Measurements from ENCODE around the gene NTPCR. TPM values are rescaled to one million over a fixed set of nuclear protein-coding genes. Genes with fewer than 3 reads are reported as not detected.
A peak's percentile ranks its signal among the peaks of the same experiment; 100 is the strongest.

The NTPCR gene
- total RNA-seq, 1 donor from 2014 or later = 19.2 TPM

DNA sequence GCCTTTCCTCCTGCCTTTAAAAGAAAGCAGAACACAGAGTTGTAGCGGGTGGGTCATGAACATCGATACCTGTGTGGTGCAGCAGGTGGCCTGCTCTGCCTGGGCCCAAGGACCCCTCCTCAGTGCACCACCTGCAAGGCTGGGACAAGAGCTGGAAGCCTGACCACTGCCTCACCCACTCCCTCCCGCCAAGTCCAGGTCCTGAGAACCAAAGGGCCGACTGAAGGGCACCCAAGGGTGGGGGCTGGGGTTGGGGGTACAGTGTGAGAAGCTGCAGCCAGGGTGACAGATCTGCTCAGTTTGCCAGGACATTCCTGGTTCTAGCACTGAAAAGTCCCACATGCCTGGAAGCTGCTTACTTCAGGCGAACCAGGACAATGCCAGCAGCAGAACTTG is 36.1 kb downstream of the NTPCR start:
- DNase-seq (ENCODE audit: extremely low spot score in 2 of 2) = peak in 1 of 2 donors; percentile 58
- H3K4me1 ChIP-seq = no peaks in the 10 kb centered on the region
- TF ChIP-seq POLR2AphosphoS5 (IDR thresholded peaks at IDR 0.05; ENCODE audit: insufficient read depth in 1 of 2, low read depth in 1 of 2) (no peak), POLR2A (IDR thresholded peaks at IDR 0.05) (no peak)
- TF ChIP-seq, protein P1, sequence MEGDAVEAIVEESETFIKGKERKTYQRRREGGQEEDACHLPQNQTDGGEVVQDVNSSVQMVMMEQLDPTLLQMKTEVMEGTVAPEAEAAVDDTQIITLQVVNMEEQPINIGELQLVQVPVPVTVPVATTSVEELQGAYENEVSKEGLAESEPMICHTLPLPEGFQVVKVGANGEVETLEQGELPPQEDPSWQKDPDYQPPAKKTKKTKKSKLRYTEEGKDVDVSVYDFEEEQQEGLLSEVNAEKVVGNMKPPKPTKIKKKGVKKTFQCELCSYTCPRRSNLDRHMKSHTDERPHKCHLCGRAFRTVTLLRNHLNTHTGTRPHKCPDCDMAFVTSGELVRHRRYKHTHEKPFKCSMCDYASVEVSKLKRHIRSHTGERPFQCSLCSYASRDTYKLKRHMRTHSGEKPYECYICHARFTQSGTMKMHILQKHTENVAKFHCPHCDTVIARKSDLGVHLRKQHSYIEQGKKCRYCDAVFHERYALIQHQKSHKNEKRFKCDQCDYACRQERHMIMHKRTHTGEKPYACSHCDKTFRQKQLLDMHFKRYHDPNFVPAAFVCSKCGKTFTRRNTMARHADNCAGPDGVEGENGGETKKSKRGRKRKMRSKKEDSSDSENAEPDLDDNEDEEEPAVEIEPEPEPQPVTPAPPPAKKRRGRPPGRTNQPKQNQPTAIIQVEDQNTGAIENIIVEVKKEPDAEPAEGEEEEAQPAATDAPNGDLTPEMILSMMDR (IDR thresholded peaks at IDR 0.05) = no peak
- H3K27ac ChIP-seq = no peak overlapping the region
- intact Hi-C loops (cut with DNase I) = no loop called here
- H3K27me3 ChIP-seq = no peaks in the 10 kb centered on the region
- H3K36me3 ChIP-seq = no peaks in the 10 kb centered on the region
- H3K4me3 ChIP-seq = no peak overlapping the region
- H3K9me3 ChIP-seq = no peaks in the 10 kb centered on the region

DNA sequence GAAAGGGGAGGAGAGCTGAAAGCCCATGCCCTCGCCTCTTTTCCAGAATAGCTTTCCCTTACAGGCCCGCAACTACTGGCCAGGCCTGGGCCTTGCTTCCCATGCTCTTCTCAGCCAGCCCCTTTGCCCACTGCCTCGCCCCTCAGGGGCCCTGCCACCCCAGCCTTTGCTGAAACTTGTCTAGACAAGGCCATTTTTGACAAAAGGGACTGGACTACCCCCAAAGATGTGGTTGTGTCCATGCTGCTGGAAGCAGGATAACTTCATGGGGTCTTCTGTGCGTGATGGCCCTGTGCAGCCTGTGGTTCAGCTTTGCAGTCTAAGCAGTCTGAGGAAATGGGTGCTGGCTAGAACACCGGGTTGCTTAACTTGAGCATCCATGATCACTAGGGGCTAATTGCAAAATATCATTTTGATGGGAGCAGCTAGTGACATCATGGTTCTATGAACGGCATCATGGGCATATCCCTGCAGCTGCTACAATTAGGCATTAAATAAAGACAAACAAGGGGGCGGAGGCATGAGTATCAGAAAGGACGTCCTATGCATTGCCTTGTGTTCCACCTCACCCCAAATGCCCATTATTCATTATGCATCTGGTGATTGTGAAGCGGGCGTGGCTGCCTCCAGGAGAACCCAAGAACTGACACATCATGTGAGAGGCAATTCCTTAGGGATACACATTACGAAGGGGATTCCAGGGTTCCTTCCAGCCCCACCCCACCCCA is 36.8 kb downstream of the NTPCR start:
- Histone ChIP-seq H3K9me3 (no peaks in the 10 kb centered on the region), H3K4me3 (no peak overlapping the region), H3K27ac (no peak overlapping the region), H3K4me1 (no peaks in the 10 kb centered on the region), H3K36me3 (no peaks in the 10 kb centered on the region), H3K27me3 (no peaks in the 10 kb centered on the region)
- TF ChIP-seq POLR2A (IDR thresholded peaks at IDR 0.05) (no peak), POLR2AphosphoS5 (IDR thresholded peaks at IDR 0.05; ENCODE audit: insufficient read depth in 1 of 2, low read depth in 1 of 2) (no peak)
- TF ChIP-seq, protein P1 (IDR thresholded peaks at IDR 0.05) = no peak
- intact Hi-C loops (cut with DNase I) = no loop called here
- no peak for DNase-seq (ENCODE audit: extremely low spot score in 2 of 2)

DNA sequence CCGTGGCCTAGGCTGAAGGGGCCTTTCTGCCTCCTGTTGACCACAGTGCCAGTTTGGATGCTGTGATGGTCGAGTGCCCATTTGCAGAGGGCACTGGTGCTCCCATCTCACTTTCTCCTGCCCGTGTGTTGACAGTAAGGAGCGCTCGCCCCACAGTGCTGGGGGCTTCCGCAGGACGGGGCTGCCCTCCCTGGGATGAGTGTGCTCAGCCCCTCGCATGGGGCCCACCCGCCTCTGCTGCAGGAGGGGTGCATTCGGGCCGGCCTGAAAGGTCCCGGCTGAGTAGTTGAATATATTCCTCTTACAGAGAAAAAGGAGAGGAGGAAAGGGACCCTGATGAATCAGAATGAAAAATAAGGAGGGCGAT is 37.3 kb downstream of the NTPCR start:
- Histone ChIP-seq H3K36me3 (no peaks in the 10 kb centered on the region), H3K9me3 (no peaks in the 10 kb centered on the region), H3K4me1 (no peaks in the 10 kb centered on the region), H3K27me3 (no peaks in the 10 kb centered on the region), H3K27ac (no peak overlapping the region), H3K4me3 (no peak overlapping the region)
- DNase-seq (ENCODE audit: extremely low spot score in 2 of 2) = no peak
- no peak for TF ChIP-seq POLR2A (IDR thresholded peaks at IDR 0.05)
- TF ChIP-seq POLR2AphosphoS5 (IDR thresholded peaks at IDR 0.05; ENCODE audit: insufficient read depth in 1 of 2, low read depth in 1 of 2) = no peak
- intact Hi-C loops (cut with DNase I) = no loop called here

DNA sequence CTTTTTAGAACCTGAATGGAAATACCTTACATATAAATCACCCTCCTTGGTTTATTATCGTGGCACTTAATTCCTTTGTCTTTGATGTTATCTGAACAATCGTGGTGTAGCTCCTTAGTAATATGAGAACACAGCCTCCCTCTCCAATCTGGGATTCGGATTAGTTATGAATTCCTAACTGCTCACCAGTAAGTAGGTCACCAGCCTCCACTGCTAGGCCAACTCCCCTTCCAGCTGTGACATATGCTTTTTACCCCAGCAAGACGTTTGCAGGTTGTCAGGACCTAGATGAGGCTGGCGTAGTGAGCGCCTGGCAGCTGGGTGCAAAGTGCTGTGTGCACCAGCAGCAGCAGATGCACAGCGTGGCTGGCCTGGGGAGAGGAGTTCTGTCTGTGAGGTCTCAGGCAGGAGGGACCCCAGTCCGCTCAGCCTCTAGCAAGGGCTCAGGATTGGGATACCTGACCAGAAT is 38.2 kb downstream of the NTPCR start:
- no peaks in the 10 kb centered on the region for H3K27me3 ChIP-seq
- peaks cover 1% of the 10 kb centered on the region for H3K9me3 ChIP-seq
- TF ChIP-seq POLR2A (IDR thresholded peaks at IDR 0.05) (no peak), POLR2AphosphoS5 (IDR thresholded peaks at IDR 0.05; ENCODE audit: insufficient read depth in 1 of 2, low read depth in 1 of 2) (no peak)
- TF ChIP-seq, protein P1 (IDR thresholded peaks at IDR 0.05) = no peak
- H3K4me3 ChIP-seq = no peak overlapping the region
- intact Hi-C loops (cut with DNase I) = no loop called here
- H3K27ac ChIP-seq = no peak overlapping the region
- H3K4me1 ChIP-seq = no peaks in the 10 kb centered on the region
- H3K36me3 ChIP-seq = no peaks in the 10 kb centered on the region
- DNase-seq (ENCODE audit: extremely low spot score in 2 of 2) = no peak

DNA sequence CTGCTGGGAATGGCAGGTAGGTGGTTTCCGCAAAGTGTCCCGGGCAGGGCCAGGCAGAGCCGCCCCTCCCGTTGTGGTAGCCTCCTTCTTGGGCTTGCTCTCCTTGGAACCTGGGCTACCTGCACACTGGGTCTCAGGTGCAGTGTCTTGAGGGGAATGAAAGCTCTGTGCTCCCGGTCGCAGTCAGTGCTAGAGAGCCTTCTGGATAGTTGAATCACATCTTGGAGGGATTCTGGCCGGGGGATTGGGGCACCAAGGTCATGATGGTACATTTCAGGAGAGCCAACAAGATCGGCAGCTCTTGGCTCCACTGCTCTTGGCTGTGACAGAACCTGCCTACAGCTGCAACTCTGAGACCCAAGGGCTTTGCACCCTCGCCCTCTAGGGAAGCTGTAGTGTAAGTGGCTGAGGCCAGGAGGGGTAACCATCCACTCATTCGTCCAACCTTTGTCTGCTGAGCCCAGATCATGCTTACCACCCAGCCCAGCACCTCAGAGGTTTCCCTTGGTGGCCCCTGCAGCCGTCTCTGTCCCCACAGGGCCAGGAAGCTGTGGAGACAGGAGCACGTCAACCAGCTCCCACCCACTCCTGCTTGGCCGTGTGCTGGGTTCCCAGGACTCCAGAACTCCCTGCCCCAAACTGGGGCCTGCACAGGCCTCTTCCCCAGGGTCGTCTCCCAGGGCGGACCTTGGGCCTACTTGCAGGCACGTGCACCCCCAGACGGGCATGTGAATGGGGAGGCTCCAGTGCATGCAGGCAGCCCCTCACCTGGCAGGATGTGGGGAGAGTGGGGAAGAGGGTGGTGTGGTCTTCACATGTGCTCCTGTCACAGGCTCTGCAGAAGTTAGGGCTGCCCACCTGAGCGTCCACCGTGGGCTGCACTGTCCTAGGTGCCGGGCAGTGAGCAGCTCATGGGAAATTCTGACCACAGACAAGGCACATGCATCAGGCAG is 40.0 kb downstream of the NTPCR start:
- TF ChIP-seq POLR2A (IDR thresholded peaks at IDR 0.05) (no peak), POLR2AphosphoS5 (IDR thresholded peaks at IDR 0.05; ENCODE audit: insufficient read depth in 1 of 2, low read depth in 1 of 2) (no peak)
- TF ChIP-seq, protein P1 (IDR thresholded peaks at IDR 0.05) = no peak
- no peak for DNase-seq (ENCODE audit: extremely low spot score in 2 of 2)
- Histone ChIP-seq H3K27ac (no peak overlapping the region), H3K36me3 (no peaks in the 10 kb centered on the region), H3K4me3 (no peak overlapping the region), H3K27me3 (no peaks in the 10 kb centered on the region), H3K4me1 (no peaks in the 10 kb centered on the region), H3K9me3 (peaks cover 4% of the 10 kb centered on the region)
- intact Hi-C loops (cut with DNase I) = no loop called here

All from vagina (tissue), 2 donors.